Measurements from ENCODE around the gene TAF9B.

DNA sequence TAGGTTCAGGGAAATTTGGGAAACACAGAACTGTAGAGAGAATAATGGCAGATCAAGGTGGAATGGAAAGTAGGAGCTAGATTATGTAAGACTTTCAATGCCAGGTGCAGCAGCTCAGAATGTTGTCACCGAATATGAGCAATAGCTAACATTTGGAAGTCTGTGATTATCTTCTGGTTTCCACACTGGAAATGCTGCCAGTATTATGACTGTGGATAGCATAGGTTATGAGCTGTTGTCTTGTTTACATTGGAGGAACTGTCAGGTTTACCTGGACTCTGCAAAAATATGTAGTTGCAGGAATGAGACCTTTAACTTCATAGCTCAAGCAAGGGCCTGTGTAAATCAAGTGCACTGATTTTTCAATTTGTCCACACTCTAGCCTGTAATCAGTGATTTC lies 26.0 kb upstream of the TAF9B start:
- TF ChIP-seq, protein P1, sequence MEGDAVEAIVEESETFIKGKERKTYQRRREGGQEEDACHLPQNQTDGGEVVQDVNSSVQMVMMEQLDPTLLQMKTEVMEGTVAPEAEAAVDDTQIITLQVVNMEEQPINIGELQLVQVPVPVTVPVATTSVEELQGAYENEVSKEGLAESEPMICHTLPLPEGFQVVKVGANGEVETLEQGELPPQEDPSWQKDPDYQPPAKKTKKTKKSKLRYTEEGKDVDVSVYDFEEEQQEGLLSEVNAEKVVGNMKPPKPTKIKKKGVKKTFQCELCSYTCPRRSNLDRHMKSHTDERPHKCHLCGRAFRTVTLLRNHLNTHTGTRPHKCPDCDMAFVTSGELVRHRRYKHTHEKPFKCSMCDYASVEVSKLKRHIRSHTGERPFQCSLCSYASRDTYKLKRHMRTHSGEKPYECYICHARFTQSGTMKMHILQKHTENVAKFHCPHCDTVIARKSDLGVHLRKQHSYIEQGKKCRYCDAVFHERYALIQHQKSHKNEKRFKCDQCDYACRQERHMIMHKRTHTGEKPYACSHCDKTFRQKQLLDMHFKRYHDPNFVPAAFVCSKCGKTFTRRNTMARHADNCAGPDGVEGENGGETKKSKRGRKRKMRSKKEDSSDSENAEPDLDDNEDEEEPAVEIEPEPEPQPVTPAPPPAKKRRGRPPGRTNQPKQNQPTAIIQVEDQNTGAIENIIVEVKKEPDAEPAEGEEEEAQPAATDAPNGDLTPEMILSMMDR (IDR thresholded peaks at IDR 0.05), result no peak
- no peak for TF ChIP-seq POLR2A (IDR thresholded peaks at IDR 0.05)
